Body of pancreas (tissue), 4 donors: ENCODE results near the gene RBM20.

Experiments used
- CTCF ChIP-seq, 7 experiments: fragments of 450-650 bp in 4 of 7; fragments of 200-600 bp in 3 of 7; sonication (generic) in 3 of 7; IDR thresholded peaks; one replicate each; pipeline ENCODE4 v1.5.1; 2016 to 2019; ENCODE audit warnings: antibody characterized with exemption in 7 of 7
- POLR2A ChIP-seq, 3 donors: fragments of 450-650 bp; IDR thresholded peaks; one replicate each; pipeline ENCODE4 v1.6.1; 2016; ENCODE audit warnings: antibody characterized with exemption in 3 of 3, mild to moderate bottlenecking in 2 of 3

- TF ChIP-seq CTCF (IDR thresholded peaks at IDR 0.05) (no peak), POLR2A (IDR thresholded peaks at IDR 0.05) (no peak)
Observed at GRCh38 chr10:110865809-110866482, 221.8 kb downstream of the RBM20 start.
